AG20443 (cell line): Measurements from ENCODE around the gene CDK5R1.
"Not testable (repeated sequence)": the region's sequence is repeated elsewhere in the genome, so short reads cannot be mapped to it uniquely, and the experiment has no call there.

ENCODE experiments used
- DNase-seq: peaks from one replicate; pipeline ENCODE4 v3.0.0; 2012; ENCODE audit warnings: low spot score, mixed read lengths

CDK5R1 gene

DNA sequence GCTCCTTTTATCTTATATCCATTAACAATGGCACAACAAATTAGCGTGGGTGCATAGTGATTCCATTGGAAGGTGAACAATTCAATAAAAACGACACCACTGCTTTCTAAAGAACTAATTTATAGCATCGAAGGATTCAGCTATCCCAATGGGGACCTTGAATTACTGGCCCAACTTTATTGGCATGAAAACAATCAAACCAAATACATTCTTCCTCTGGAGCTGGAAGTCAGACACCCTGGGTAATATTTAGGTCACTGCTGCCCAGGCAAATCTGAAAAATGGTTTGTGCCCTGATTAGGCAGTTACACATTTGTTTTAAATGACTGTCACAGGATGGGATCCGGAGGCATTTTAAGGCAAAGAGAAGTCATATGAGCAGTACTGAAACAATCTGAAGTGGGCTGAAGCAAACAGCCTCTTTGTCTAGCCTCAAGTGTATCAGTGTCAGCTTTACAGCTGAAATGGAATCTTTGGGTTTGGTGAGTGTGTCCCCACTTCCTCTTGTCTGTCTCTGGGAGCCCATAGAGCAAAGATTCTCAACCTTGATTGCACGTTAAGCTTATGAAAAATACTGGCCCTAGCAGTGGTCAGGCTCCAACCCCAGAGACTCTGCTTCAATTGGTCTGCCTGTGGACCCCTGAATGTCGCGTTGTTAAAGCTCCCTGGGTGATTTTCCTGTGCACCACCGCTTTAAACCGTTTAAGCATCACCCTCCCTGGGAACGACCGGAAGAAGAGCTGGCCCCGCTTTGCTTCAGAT lies 30.3 kb downstream of the CDK5R1 start:
- no peak for DNase-seq

DNA sequence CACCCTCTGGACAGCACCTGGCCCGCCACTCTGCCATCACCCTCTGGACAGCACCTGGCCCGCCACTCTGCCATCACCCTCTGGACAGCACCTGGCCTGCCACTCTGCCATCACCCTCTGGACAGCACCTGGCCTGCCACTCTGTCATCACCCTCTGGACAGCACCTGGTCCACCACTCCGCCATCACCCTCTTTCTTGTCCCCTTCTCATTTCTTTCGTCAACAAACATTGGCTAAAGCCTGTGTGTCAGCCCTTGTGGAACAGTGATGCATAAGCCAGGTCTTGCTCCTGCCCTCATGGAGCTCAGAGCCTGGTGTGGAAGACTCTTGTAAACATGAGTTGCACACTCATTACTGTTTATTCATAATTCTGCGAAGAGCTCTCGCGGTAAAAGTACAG lies 31.2 kb downstream of the CDK5R1 start:
- DNase-seq: no peak

DNA sequence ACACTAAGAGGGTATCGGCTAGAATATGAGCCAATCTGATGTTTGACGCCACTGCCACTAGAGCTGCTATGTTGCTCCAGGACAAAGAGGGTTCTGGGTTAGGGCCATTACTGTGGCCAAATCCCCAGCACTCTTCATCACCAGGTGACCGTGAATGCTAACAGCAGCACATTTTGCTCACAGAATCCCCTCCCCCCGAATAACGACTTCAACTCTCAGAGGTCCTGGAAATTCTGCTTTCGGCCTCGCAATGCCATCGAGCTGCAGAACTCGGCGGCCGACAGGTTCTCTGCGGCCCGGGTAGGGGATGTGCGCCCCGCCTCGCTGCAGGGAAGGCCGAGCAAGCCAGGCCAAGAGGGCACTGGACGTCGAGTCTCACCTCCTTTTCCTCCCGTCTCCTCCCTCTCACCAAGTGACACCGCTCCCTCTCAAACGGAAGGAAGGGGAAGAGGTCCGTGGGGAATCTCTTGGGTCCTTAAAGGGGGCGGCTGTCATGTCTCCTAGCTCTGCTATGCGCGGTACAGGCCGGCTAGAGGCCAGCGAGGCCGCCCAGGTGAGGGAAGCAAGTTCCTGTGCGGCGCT lies 31.9 kb downstream of the CDK5R1 start:
- no peak for DNase-seq

DNA sequence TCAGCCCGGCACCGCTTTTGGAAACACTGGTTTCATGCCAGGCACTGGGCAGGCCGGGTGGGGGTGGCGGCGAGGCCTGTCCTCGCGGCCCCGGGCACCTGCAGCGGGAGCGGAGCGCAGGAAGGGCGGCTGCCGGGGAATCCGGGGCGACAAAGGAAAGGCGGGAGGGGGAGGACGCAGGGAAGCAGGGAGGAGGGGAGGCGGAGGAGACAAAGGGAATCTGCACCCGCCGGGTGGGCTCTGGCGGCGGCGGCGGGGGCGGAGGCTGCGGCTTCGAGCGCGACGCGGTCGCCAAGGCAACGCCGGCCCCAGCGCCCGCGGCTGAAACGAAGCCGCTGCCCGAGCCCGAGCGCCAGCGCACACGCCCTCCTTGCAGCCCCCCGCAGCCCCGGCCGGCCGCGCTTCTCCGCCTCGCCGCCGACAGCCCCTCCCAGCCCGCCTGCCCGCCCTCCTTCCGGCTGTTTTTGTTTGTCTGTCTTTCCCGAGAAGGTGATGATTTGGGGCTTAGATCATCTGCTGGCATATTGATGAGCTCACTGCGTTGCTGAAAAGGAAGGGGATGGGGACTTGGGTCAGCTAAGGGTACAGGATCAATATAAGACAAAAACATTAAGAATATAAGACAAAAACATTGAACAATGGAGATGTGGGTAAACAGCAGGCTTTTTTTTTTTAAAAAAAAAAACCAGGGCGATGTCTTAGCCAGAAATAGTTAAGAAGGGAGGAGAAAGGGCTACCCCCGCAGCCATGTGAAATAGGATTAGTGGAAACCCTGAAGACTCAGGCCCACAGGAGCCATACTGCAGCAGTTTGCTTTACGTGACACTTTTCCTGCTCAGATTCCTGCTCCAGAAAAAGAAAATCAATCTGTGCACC lies 32.7 kb downstream of the CDK5R1 start:
- peak; percentile 88 for DNase-seq

DNA sequence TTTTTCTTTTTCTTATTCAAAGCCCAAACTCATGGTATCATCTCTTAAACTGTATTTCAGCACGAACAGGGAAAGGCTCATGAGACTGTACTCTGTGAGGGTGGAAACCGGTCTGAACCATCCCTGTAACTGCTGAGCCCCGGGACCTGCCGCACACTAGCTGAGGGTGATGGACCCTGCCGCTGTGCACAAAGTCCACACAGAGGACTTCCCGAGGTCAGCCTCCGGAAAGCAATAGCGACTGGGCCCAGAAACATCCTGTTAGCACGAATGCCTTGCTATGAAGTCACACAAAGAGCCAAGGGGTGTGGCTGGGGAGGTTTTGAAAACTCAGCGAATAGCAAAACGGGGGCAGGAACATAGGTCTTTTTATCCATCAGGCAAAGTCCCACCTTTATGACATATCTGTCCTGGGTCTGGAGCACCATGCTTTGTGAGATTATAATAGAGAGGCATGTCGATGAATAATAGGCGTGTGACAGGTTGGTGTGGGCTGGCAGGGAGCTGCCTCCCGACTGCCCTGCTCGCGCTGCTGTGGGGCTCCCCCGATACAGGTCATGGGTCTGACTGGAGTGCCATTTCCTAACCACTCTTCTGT lies 33.4 kb downstream of the CDK5R1 start:
- DNase-seq: peak; percentile 62

DNA sequence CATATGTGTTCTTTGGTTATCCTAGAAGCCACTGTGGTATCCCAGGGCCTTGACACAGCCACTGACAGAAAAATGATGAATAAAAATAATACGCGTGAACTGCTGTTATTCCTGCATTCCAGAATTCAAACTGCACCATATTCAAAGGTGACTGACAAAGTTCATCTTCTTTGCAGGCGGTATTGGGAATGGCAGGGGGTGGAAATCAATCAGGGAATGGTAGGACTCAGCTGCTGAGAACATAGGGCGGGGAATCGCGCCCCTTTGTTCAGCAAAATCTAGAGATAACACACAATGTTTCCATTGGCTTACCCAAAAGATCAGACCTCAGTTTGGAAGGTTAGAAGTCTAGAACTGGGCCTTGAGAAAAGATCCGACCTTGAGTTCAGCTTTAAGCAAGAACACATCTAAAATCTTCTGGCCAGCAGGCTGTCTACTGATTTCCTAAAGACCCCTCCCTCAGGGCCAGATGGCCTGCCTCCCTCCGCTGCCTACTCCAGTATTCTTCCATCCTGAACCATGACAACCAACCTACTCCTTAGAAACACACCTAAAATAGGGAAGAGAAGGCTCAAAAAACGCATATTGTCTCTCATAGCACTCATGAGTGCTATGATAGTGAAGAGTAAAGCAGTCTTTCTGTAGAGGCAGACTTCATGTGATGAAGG lies 34.1 kb downstream of the CDK5R1 start:
- DNase-seq: no peak

DNA sequence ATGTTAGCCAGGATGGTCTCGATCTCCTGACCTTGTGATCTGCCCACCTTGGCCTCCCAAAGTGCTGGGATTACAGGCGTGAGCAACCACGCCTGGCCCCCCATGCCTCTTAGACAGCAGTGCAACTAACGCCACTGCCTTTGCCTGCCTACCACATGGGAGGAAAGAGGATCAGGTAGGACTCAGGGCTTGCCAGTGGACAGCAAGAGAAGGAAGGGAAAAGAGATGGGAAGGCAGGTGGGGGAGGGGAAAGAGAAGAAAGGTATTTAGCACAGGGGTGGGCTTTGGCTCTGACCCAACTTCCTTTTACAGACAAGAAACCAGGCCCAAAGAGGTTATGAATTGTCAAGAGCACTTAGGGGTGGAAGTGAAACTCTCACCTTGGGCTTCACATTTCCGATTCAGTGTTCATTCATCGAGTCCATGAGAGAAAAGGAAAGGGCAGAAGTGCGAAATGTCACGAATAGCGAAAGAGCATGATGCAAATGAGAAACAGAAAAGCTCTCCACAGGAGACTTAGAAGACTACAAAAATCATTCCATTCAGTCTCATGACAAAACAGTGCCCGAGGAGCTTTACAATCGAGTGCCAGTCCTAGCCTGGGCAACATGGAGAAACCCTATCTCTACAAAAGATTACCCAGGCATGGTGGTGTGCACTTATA lies 36.4 kb downstream of the CDK5R1 start:
- DNase-seq: no peak

DNA sequence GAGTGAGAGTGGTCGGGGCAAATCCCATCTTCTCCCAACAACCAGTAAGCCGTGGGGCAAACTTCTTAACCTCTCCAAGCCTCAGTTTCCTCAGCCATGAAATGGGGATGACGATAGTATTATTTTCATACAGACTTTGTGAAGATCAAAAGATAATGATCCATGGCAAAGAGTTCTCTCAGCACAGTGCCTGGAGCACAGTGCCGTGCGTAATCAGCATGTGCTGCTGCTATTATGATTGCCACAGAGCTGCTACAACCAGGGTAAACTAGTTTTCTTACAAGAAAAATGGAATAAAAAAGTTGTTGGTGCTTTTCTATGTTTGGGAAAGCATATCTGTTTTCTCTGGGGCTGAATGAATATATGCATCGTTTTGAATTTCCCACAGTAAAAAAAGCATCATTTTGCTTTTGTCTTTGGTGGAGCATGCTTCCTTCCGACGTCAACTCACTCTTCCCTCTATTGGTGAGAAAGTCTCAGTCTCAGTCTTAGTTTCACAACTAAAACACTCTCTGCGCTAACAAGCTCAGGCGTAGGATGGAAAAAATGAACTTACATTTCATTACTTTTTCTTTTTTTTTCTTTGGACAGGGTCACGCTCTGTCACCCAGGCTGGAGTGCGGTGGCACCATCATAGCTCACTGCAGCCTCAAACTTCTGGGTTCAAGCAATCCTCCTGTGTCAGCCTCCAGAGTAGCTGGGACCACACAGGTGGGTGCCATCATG lies 37.2 kb downstream of the CDK5R1 start:
- DNase-seq: no peak

DNA sequence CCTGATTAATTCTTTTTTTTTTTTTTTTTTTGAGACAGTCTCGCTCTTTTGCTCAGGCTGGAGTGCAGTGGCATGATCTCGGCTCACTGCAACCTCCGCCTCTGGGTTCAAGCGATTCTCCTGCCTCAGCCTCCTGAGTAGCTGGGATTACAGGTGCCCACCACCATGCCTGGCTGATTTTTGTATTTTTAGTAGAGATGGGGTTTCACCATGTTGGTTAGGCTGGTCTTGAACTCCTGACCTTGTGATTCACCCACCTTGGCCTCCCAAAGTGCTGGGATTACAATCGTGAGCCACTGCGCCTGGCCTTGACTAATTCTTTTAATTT lies 37.7 kb downstream of the CDK5R1 start:
- not testable (repeated sequence) for DNase-seq

DNA sequence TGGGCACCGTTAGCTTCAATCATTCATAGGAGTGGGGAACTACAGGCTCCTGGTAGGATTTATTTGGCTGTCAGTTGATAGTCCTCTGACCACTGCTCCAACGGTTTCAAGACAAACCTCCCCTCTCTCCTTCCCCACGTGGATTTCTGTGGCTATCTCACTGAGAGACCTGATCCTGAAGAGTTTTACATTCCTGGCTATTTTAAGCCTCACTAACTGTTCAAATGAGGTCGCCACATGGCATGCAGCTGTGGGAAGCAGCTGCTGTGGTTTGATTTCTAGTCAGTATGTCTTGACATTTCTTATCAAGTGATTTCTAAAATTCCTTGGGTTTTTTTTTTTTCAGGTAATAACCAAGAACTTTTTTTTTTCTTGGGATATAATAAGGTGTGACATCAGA lies 38.3 kb downstream of the CDK5R1 start:
- peak; percentile 82 for DNase-seq

DNA sequence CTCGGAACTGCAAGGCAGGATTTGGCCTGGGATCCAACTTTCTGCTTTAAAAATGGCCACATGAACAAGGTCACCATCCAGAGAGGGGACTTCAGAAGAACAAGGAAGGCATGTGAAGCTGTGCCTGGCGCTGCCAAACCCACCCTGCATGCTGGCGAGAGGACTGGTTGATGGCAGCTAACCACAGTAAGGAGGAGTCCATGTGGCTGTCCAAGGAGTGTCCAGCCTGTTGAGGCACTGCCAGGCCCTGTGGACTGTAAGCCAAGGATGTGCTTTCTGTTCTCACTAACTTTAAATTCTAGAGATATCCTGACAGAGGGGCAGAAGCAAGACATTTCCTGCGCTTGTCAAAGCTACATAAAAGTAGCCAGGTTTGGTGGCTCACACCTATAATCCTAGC lies 40.4 kb downstream of the CDK5R1 start:
- peak; percentile 30 for DNase-seq

DNA sequence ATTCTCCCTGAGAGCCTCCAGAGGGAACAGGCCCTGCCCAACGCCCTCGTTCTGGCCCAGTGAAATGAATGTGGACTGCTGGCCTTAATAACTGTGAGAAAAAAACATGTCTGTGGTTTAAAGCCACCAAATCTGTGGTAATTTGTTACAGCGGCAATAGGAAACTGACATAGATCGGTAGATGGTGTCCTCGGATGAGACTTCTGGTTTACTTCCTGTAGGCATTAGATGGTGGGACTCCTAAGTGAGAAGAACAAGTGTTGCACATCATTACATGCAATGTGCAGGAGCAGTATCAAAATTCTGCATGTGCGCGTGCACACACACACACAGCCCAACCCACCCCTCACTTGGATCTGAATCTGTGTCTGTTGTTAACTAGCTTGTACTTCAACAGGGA lies 42.0 kb downstream of the CDK5R1 start:
- DNase-seq: no peak

DNA sequence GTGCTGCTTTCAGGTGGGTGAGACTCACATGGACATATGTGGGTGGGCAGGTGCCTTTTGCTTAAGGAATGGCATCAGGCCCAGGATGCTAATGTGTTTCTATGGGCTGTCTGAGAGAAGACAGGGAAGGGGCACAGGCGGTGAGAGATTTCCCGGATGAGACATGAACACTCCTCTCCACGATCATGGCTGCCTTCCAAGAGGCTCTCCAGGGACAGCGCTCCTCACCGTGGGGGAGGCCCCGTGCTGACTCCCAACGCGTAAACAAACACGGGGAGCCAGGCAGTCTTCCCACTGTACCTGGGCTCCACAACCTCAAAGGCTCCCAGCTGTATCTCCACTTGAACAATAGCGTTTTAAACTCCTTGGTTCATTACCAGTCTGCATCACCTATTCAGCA lies 42.8 kb downstream of the CDK5R1 start:
- no peak for DNase-seq

DNA sequence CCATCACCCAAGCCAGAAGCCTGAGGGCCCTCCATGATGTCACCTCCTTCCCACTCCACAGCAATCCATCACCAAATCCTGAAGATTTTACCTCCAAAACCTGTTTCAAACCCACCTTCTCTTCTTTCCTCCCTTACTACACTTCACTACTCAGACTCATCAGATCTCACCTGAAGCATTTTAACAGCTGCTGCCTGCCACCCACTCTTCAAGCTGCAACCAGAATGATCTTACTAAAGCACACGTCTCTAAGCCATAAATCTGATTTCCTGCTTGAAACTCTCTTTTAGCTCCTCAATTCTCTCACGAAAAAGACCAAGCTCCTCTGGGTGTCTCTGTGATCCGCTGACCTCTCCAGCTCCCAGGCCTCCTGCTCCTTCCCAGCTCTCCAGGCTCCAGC lies 46.5 kb downstream of the CDK5R1 start:
- no peak for DNase-seq

DNA sequence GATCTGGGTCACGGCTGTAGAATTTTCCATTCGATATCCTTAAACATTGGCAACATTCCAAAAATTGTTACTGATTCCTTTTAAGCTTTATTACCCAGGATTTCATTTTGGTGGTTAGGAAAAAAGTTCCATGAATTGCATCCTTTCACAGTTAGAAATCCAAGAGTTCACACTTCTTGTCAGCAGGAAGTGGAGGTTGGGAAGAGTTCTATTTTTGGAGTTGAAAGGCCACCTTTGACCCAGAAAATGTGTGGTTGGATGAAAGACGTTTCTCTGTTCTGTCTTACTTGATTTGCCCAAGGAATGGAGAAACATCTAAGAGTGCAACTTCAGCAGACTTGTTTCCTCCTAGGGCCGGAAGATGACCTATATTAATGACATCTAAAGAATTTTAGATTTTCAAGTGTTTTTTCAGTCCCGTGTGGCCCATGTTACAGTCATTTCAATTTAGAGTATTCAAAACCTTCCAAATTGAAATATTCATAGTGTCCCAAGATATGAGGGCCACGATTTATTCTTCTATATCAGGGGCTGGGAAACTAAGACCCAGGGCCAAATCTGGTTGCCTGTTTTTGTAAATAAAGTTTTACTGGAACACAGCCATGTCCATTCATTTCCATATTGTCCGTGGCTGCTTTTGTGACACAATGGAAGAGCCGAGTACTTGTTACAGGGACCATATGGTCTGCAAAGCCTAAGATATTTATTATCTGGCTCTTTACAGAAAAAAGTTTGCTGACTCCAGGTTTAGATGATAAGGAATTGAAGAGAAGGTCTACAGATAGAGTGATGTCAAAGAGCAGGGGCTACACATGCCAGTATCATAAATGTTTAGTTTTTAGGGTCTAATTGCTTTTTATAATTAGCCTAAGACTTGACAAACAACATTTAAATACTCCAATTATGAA lies 50.2 kb downstream of the CDK5R1 start:
- DNase-seq: peak; percentile 16
